IPS-20b (cell line): Measurements from ENCODE around the gene VWA1.
"Not testable (repeated sequence)": the region's sequence is repeated elsewhere in the genome, so short reads cannot be mapped to it uniquely, and the experiment has no call there.

ENCODE experiments used
- H3K27ac ChIP-seq: one replicate; pipeline ENCODE4 v1.5.1; 2013; ENCODE audit warnings: low read length
- H3K27me3 ChIP-seq: 2 replicates; pipeline ENCODE4 v1.6.1; 2013; ENCODE audit warnings: mild to moderate bottlenecking, low read length, inconsistent platforms; ENCODE audit not compliant: insufficient read depth
- H3K36me3 ChIP-seq: 2 replicates; pipeline ENCODE4 v1.6.1; 2013; ENCODE audit warnings: low read depth, mild to moderate bottlenecking, inconsistent platforms, low read length, moderate library complexity; ENCODE audit not compliant: insufficient read depth
- H3K4me1 ChIP-seq: 2 replicates; pipeline ENCODE4 v1.6.1; 2013; ENCODE audit warnings: mild to moderate bottlenecking, control low read depth, inconsistent platforms, low read length, moderate library complexity; ENCODE audit not compliant: insufficient read depth
- H3K4me3 ChIP-seq: 2 replicates; pipeline ENCODE4 v1.5.1; 2013; ENCODE audit warnings: mild to moderate bottlenecking, low read length, inconsistent platforms
- H3K9ac ChIP-seq: 2 replicates; pipeline ENCODE4 v1.6.1; 2013; ENCODE audit warnings: low read depth, mild to moderate bottlenecking, inconsistent platforms, low read length, moderate library complexity
- H3K9me3 ChIP-seq: 2 replicates; pipeline ENCODE4 v1.6.1; 2013; ENCODE audit warnings: mild to moderate bottlenecking, low read depth, low read length, inconsistent platforms; ENCODE audit not compliant: insufficient read depth

VWA1 gene

DNA sequence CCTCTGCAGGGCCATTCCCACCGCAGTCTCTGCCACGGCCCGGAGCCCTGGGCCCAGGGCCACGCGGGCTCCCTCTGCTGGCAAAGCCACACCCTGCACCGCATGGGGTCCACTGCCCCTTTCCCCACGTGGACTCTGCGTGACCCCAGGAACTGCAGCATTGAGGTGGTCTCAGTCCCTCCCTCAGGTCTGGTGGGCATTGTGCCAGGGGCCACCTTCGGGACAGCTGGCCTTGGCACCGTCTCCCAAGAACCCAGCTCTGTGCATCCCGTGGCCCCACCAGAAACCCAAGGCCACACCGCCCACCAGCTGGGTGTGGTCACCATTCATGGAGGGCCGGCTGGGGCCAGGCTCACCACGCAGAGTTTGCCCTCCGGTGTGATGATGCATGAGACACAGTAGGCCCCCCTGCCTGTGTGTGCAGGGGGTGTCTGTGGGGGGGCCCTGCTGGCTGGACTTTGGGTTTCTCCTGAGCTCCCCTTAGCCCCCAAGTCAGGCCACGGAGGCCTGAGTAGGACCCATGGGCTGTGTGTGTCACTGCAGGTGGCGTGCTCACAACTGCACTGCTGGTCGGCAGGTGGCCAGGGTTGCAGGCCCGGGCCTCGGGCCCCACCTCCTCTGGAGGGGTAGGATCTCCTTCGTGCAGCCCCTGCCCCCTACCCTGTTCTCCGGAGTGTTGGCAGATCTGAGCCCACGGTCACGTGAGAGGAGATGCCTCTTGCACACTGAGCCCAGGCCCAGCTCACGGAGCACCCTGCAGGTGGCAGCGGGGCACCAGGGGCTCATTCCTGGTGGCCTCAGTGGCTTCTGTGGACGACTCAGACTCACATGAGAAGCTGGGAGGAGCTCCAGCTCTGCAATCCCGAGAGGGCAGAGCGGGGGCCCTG lies 5.8 kb downstream of the VWA1 start:
- Histone ChIP-seq H3K4me1 (peaks cover 3% of the 10 kb centered on the region; the same call in 1 of the 2 replicates), H3K36me3 (no peaks in the 10 kb centered on the region), H3K27ac (no peak overlapping the region), H3K4me3 (no peak overlapping the region), H3K27me3 (peaks cover 7% of the 10 kb centered on the region), H3K9ac (no peak overlapping the region), H3K9me3 (no peaks in the 10 kb centered on the region)

DNA sequence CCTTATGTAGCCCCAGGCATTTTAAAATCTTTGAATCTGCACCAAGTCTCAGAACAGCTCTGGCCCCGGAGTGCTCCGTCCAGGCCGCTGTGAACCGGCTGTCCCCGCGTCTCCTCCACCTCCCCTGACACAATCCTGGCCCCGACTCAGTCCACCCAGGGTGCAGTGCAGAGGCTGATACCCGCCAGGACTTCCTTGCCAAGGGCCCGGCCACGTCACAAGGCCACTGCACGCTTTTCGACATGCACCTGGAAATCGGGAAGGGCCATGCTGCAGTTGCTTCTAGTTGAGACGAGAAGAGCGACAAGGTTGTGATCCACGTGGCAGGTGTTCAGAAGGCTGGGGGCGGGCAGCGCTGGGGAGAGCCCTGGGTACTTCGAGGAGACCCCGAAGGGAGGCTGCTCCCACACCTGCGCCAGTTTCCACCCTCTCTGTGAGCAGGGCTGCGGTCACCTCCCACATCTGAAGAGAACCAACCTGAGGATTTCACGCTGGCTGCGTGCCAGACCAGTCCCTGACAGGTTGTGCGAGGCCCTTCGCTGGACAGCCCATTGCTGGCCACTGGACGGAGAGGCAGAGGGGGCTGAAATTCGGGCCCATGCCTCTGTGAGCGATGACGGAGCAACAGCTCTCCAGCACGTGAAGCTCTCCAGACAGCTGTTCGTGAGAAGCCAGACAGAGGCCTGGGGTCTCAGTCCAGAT lies 6.7 kb downstream of the VWA1 start:
- no peaks in the 10 kb centered on the region for H3K36me3 ChIP-seq
- no peak overlapping the region for H3K27ac ChIP-seq
- no peak overlapping the region for H3K4me3 ChIP-seq
- no peaks in the 10 kb centered on the region for H3K9me3 ChIP-seq
- H3K9ac ChIP-seq, result no peak overlapping the region
- no peaks in the 10 kb centered on the region for H3K4me1 ChIP-seq
- H3K27me3 ChIP-seq, result no peaks in the 10 kb centered on the region

DNA sequence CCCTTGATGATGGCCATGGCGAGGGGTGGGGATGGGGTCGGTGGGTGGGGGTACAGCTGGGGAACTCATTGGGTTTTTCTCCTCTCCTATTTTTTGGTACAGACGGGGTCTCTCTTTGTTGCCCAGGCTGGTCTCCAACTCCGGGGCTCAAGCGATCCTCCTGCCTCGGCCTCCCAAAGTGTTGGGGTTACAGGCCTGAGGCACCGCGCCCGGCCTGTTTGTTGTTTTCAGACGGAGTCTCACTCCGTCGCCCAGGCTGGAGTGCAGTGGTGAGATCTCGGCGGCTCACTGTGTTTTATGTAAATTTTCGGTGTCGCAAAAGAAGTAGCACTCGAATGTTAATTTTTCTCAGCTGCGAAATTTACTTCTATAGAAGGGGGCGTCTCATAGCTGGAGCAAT lies 11.1 kb downstream of the VWA1 start:
- H3K27me3 ChIP-seq, result not testable (repeated sequence)

DNA sequence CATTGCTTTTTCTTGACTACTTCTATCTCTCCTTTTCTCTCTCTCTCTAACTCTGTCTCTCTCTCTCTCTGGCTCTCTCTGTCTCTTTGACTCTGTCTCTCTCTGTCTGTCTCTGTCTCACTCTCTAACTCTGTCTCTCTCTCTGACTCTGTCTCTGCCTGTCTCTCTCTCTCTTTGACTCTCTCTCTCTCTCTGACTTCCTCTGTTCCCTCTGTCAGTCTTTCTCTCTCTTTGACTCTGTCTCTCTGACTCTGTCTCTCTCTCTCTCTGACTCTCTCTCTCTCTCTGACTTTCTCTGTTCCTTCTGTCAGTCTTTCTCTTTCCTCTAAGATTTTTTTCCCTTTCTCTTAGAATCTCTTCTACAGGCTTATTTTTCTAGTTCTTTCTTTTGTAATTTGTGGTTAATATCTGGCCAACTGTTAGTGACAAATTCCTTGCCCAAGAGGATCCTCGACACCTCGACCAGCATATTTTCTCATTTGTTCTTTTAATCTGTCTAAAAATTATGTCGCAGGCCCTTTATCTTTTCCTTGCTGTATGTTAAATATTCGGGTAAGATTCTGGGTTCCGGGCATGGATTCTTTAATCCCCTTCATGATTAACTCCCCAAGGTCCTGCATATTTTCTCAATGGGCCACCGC lies 13.7 kb downstream of the VWA1 start, which contains the start of gene ATAD3C:
ATAD3C (plus strand) TSS at position 591 of the 641 bp plus-strand sequence. CDS start 995 bp downstream, outside the sequence.
- H3K4me1 ChIP-seq, result no peaks in the 10 kb centered on the region

More for the DNA sequence above, 11.1 kb downstream of the VWA1 start:
- not testable (repeated sequence) for H3K4me3 ChIP-seq, H3K4me1 ChIP-seq, H3K9ac ChIP-seq, H3K27ac ChIP-seq, H3K36me3 ChIP-seq, H3K9me3 ChIP-seq

DNA sequence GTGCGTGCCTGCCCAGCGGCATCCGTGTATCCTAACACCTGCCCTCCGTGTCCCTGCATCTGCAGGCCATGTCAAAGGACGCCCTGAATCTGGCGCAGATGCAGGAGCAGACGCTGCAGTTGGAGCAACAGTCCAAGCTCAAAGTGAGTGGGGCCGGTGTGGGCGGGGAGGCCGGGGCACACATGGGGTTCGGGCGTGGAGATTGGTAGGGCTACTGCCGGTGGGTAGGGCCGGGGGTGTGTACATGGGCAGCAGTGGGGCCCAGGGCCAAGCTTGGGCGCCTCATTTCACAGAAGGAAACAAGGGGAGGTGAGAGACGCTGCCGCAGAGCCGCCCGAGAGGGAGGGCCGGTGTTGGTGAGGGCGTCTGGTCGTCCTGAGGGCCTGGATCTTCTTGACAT lies 15.1 kb downstream of the VWA1 start:
- H3K36me3 ChIP-seq, H3K27ac ChIP-seq: not testable (repeated sequence)

More for the DNA sequence above, 13.7 kb downstream of the VWA1 start, which contains the start of gene ATAD3C:
- Histone ChIP-seq H3K9ac (no peak within 1 kb of the TSS), H3K9me3 (no peaks in the 10 kb centered on the region), H3K27ac (no peak within 1 kb of the TSS), H3K4me3 (no peak within 1 kb of the TSS), H3K27me3 (no peaks in the 10 kb centered on the region), H3K36me3 (no peaks in the 10 kb centered on the region)

DNA sequence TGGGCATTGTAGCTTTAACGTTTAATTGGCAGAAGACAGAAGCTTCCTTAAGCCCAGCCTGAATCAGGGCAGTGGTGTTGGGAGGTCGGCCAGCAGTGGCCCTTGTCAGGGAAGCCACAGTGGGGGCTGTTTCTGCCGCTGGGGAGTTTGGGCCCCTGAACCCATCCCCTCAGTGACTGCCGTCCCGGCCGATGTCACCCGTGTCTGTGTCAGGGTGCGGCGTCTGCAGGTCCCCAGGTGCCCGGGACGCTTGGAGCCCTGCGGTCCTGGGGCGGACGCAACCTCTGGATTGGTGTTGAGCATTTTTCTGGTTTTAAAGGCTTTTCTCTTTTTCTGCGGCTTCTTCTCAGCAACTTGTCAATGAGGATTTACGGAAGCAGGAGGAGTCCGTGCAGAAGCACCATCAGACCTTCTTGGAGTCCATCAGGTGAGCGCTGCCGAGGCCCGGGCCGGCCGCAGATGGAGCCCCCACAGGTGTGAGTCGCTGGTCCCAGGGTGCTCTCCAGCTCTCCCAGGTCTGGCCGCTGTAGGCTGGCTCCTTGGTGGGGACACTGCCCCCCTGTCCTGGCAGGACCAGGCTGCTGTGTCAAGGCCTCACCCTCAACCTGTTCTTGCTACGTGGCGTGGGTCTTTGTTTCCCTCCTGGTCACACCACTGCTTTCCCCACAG lies 16.3 kb downstream of the VWA1 start:
- no peaks in the 10 kb centered on the region for H3K36me3 ChIP-seq
- H3K9ac ChIP-seq, result no peak overlapping the region
- H3K4me3 ChIP-seq, result no peak overlapping the region
- H3K4me1 ChIP-seq, result no peaks in the 10 kb centered on the region
- H3K9me3 ChIP-seq, result no peaks in the 10 kb centered on the region
- H3K27ac ChIP-seq, result no peak overlapping the region
- H3K27me3 ChIP-seq, result no peaks in the 10 kb centered on the region

More for the DNA sequence above, 15.1 kb downstream of the VWA1 start:
- not testable (repeated sequence) for H3K4me3 ChIP-seq, H3K9ac ChIP-seq, H3K9me3 ChIP-seq, H3K4me1 ChIP-seq, H3K27me3 ChIP-seq

DNA sequence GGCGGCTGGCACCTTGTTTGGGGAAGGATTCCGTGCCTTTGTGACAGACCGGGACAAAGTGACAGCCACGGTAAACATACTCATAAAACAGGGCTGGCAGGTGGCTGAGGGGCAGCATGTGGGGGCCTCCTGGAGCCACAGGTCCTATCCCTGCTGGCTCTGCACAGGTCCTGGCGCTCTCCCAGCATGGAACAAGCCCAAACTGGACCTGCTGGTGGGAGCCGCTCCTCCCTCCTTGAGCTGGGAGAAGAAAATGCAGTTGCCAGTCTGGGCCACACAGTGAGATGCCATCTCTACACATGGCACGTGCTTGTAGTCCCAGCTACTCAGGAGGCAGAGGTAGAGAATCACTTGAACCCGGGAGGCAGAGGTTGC lies 16.9 kb downstream of the VWA1 start:
- H3K9ac ChIP-seq, H3K27me3 ChIP-seq, H3K4me1 ChIP-seq, H3K36me3 ChIP-seq, H3K4me3 ChIP-seq, H3K9me3 ChIP-seq, H3K27ac ChIP-seq: not testable (repeated sequence)

DNA sequence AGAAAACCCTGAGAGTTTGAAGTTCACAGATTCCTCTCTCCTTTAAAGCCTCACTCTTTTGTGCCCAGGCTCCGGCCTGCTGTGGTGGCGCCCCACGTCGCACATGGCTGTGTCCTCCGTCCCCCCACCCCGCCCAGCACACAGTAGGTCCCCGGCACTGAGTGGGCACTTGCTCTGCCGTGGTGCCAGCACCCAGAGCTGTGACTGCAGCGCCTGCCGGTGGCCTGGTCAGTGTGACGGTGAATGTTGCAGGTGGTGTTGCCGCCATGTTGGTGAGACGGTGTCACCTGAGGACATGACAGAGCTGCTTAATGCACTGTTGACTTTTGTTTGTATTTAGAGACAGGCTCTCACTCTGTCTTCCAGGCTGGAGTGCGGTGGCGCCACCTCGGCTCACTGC lies 17.4 kb downstream of the VWA1 start:
- Histone ChIP-seq H3K9ac (no peak overlapping the region), H3K4me3 (no peak overlapping the region), H3K27ac (no peak overlapping the region), H3K4me1 (no peaks in the 10 kb centered on the region), H3K36me3 (no peaks in the 10 kb centered on the region), H3K9me3 (no peaks in the 10 kb centered on the region), H3K27me3 (no peaks in the 10 kb centered on the region)

DNA sequence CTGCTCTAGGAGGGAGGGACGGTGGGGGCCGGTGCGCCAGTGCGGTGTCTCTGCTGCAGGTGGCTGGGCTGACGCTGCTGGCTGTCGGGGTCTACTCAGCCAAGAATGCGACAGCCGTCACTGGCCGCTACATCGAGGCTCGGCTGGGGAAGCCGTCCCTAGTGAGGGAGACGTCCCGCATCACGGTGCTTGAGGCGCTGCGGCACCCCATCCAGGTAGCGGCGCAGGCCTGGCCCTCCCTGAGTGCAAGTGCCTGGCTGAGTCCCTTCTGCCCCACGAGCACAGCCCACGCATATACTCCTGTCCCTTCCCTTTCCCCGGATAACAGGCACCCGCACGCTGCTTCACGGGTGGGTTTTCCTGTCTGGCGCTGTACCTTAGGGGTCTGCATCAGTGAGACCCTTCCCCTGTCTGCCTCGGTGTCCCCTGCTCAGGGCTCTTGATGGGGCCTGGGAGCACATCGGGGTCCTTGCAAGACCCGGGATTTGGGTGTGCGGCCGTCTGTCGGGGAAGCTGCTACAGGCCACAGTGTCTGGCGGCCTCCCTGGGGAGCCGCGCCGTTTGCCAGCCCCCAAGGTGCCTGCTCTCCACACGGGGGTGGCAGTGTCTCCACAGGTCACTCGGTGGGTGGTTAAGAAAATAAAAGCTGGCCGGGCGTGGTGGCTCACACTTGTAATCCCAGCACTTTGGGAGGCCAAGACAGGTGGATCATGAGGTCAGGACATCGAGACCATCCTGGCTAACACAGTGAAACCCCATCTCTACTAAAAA lies 19.0 kb downstream of the VWA1 start:
- not testable (repeated sequence) for H3K4me3 ChIP-seq, H3K27ac ChIP-seq, H3K36me3 ChIP-seq, H3K9me3 ChIP-seq, H3K27me3 ChIP-seq, H3K4me1 ChIP-seq, H3K9ac ChIP-seq

DNA sequence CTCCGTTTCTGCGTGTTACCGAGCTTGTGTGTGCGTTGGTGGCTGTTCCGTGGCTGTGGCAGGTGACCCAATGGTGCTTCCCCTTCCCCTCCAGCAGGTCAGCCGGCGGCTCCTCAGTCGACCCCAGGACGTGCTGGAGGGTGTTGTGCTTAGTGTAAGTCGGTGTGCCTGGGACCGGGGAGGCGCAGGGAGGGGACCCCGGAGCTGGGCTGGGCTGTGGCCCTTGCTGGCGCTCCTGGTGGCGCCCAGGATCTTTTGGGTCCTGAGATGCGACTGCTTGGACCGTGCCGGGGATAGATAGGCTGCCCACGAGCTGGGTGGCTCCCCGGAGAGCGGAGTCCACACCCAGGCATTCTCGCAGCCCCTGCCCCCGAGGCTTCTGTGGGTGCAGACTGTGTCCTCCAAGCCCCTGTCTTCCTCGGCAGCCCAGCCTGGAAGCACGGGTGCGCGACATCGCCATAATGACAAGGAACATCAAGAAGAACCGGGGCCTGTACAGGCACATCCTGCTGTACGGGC lies 19.9 kb downstream of the VWA1 start:
- Histone ChIP-seq H3K9me3 (no peaks in the 10 kb centered on the region), H3K27me3 (no peaks in the 10 kb centered on the region), H3K4me1 (no peaks in the 10 kb centered on the region), H3K27ac (no peak overlapping the region), H3K9ac (no peak overlapping the region), H3K36me3 (no peaks in the 10 kb centered on the region), H3K4me3 (no peak overlapping the region)

DNA sequence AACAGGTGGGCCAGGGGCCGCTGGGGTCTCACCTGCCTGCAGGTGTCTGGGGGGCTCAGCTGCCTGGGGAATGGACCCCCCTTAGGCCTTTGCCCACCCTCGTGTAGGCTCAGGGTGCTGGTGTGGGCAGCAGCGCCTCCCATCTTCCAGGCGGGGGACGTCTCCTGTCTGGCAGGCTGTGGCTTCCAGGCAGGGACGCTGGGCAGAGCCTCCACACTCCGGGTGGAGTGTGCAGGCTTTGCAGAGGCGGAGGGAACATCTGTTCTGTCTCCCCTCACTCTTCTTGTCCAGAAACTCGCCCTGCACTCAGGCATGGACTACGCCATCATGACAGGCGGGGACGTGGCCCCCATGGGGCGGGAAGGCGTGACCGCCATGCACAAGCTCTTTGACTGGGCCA lies 20.4 kb downstream of the VWA1 start:
- not testable (repeated sequence) for H3K9ac ChIP-seq, H3K27me3 ChIP-seq

More for the DNA sequence above, 20.4 kb downstream of the VWA1 start:
- not testable (repeated sequence) for H3K36me3 ChIP-seq, H3K9me3 ChIP-seq, H3K4me3 ChIP-seq, H3K4me1 ChIP-seq, H3K27ac ChIP-seq
